ENCODE measurements around the gene SPNS3. TPM values are rescaled to one million over a fixed set of nuclear protein-coding genes. Genes with fewer than 3 reads are reported as not detected.

SPNS3 gene
- total and polyA plus RNA-seq, 4 experiments from 2014 or later, result 1.6 to 5.9 (median 3.4) TPM

- Mint-ChIP-seq H3K36me3 (peaks cover 0 to 7% of the 10 kb centered on the region in 2 donors), H3K9me3 (peaks cover 0 to 2% (median 0%) of the 10 kb centered on the region in 8 donors), H3K4me3 (peak overlapping the region in 1 of 8 donors; percentile 15), H3K27ac (no peak overlapping the region), H3K27me3 (no peaks in the 10 kb centered on the region), H3K4me1 (peaks cover 17 to 46% (median 32%) of the 10 kb centered on the region in 4 donors)
- no peak overlapping the region for H3K4me3 ChIP-seq (ENCODE audit: low read length in 2 of 2)
- POLR2A ChIA-PET (ENCODE audit: partially characterized antibody), result interaction anchor here (0.8 to 3.3 kb wide), 2 partner anchors 10 to 11 kb away, joined by 3 to 17 read pairs; partner anchors contain the start of gene SPNS2
- no peaks in the 10 kb centered on the region for H3K27me3 ChIP-seq (ENCODE audit: insufficient read depth, low read length)
- H3K9me3 ChIP-seq (ENCODE audit: control insufficient read depth in 1 of 2, low read length in 2 of 2), result no peaks in the 10 kb centered on the region
- H3K4me1 ChIP-seq (ENCODE audit: insufficient read depth, low read length), result peaks cover 30% of the 10 kb centered on the region
- intact Hi-C loops (cut with micrococcal nuclease), result no loop called here
- CTCF ChIA-PET (ENCODE audit: partially characterized antibody), result interaction anchor here (0.7 kb wide), 1 partner anchor 10 kb away, joined by 3 read pairs; the partner anchor contains the start of gene SPNS2
- no peaks in the 10 kb centered on the region for H3K36me3 ChIP-seq (ENCODE audit: insufficient read depth, low read length)
- no peak overlapping the region for H3K27ac ChIP-seq (ENCODE audit: low read depth, low read length)
- no peak for DNase-seq
Observed at GRCh38 chr17:4487820-4488716, 54.3 kb downstream of the SPNS3 start.

GRCh38 chr17:4488989-4489595, 55.4 kb downstream of the SPNS3 start:
- H3K4me3 ChIP-seq (ENCODE audit: low read length in 2 of 2), result no peak overlapping the region
- CTCF ChIA-PET (ENCODE audit: partially characterized antibody), result no interaction called here
- H3K27ac Mint-ChIP-seq, result no peak overlapping the region
- H3K9me3 ChIP-seq (ENCODE audit: control insufficient read depth in 1 of 2, low read length in 2 of 2), result no peaks in the 10 kb centered on the region
- no peak overlapping the region for H3K27ac ChIP-seq (ENCODE audit: low read depth, low read length)
- peaks cover 0 to 7% of the 10 kb centered on the region in 2 donors for H3K36me3 Mint-ChIP-seq
- no peaks in the 10 kb centered on the region for H3K27me3 Mint-ChIP-seq
- POLR2A ChIA-PET (ENCODE audit: partially characterized antibody), result no interaction called here
- H3K4me3 Mint-ChIP-seq, result no peak overlapping the region
- peaks cover 25% of the 10 kb centered on the region for H3K4me1 ChIP-seq (ENCODE audit: insufficient read depth, low read length)
- H3K9me3 Mint-ChIP-seq, result peaks cover 0 to 4% (median 0%) of the 10 kb centered on the region in 8 donors
- no peaks in the 10 kb centered on the region for H3K36me3 ChIP-seq (ENCODE audit: insufficient read depth, low read length)
- DNase-seq, result no peak
- peaks cover 14 to 42% (median 25%) of the 10 kb centered on the region in 4 donors for H3K4me1 Mint-ChIP-seq
- intact Hi-C loops (cut with micrococcal nuclease), result no loop called here
- no peaks in the 10 kb centered on the region for H3K27me3 ChIP-seq (ENCODE audit: insufficient read depth, low read length)

- ChIA-PET POLR2A (ENCODE audit: partially characterized antibody) (no interaction called here), CTCF (ENCODE audit: partially characterized antibody) (no interaction called here)
- no peak for DNase-seq
- Histone ChIP-seq H3K4me3 (ENCODE audit: low read length in 2 of 2) (no peak overlapping the region), H3K36me3 (ENCODE audit: insufficient read depth, low read length) (no peaks in the 10 kb centered on the region), H3K4me1 (ENCODE audit: insufficient read depth, low read length) (peaks cover 17% of the 10 kb centered on the region), H3K9me3 (ENCODE audit: control insufficient read depth in 1 of 2, low read length in 2 of 2) (no peaks in the 10 kb centered on the region), H3K27ac (ENCODE audit: low read depth, low read length) (no peak overlapping the region), H3K27me3 (ENCODE audit: insufficient read depth, low read length) (no peaks in the 10 kb centered on the region)
- H3K9me3 Mint-ChIP-seq, result peaks cover 0 to 4% (median 0%) of the 10 kb centered on the region in 8 donors
- no peak overlapping the region for H3K4me3 Mint-ChIP-seq
- intact Hi-C loops (cut with micrococcal nuclease), result no loop called here
- peak overlapping the region in 1 of 7 donors; percentile 47 for H3K27ac Mint-ChIP-seq
- H3K36me3 Mint-ChIP-seq, result peaks cover 0 to 5% of the 10 kb centered on the region in 2 donors
- peaks cover 9 to 35% (median 20%) of the 10 kb centered on the region in 4 donors for H3K4me1 Mint-ChIP-seq
- H3K27me3 Mint-ChIP-seq, result no peaks in the 10 kb centered on the region
Observed at GRCh38 chr17:4490109-4490591, 56.4 kb downstream of the SPNS3 start.

GRCh38 chr17:4490637-4491061, 56.9 kb downstream of the SPNS3 start:
- H3K27me3 Mint-ChIP-seq, result no peaks in the 10 kb centered on the region
- peaks cover 8 to 32% (median 17%) of the 10 kb centered on the region in 4 donors for H3K4me1 Mint-ChIP-seq
- no peaks in the 10 kb centered on the region for H3K9me3 ChIP-seq (ENCODE audit: control insufficient read depth in 1 of 2, low read length in 2 of 2)
- intact Hi-C loops (cut with micrococcal nuclease), result no loop called here
- no peaks in the 10 kb centered on the region for H3K36me3 ChIP-seq (ENCODE audit: insufficient read depth, low read length)
- H3K9me3 Mint-ChIP-seq, result peaks cover 0 to 4% (median 0%) of the 10 kb centered on the region in 8 donors
- H3K27ac ChIP-seq (ENCODE audit: low read depth, low read length), result no peak overlapping the region
- H3K4me1 ChIP-seq (ENCODE audit: insufficient read depth, low read length), result peaks cover 12% of the 10 kb centered on the region
- H3K4me3 Mint-ChIP-seq, result no peak overlapping the region
- no peak for DNase-seq
- H3K36me3 Mint-ChIP-seq, result peaks cover 0 to 5% of the 10 kb centered on the region in 2 donors
- ChIA-PET CTCF (ENCODE audit: partially characterized antibody) (interaction anchor here (0.6 kb wide), 1 partner anchor 10 kb away, joined by 3 read pairs; no protein-coding TSS in a partner anchor), POLR2A (ENCODE audit: partially characterized antibody) (no interaction called here)
- no peak overlapping the region for H3K27ac Mint-ChIP-seq
- no peaks in the 10 kb centered on the region for H3K27me3 ChIP-seq (ENCODE audit: insufficient read depth, low read length)
- H3K4me3 ChIP-seq (ENCODE audit: low read length in 2 of 2), result no peak overlapping the region

- H3K27ac ChIP-seq (ENCODE audit: low read depth, low read length), result no peak overlapping the region
- POLR2A ChIA-PET (ENCODE audit: partially characterized antibody), result no interaction called here
- H3K36me3 ChIP-seq (ENCODE audit: insufficient read depth, low read length), result no peaks in the 10 kb centered on the region
- Mint-ChIP-seq H3K9me3 (peaks cover 0 to 4% (median 0%) of the 10 kb centered on the region in 8 donors), H3K4me1 (peaks cover 0 to 12% (median 4%) of the 10 kb centered on the region in 4 donors), H3K36me3 (no peaks in the 10 kb centered on the region), H3K4me3 (no peak overlapping the region), H3K27me3 (no peaks in the 10 kb centered on the region), H3K27ac (peak overlapping the region in 1 of 7 donors; percentile 51)
- no peaks in the 10 kb centered on the region for H3K4me1 ChIP-seq (ENCODE audit: insufficient read depth, low read length)
- H3K9me3 ChIP-seq (ENCODE audit: control insufficient read depth in 1 of 2, low read length in 2 of 2), result no peaks in the 10 kb centered on the region
- DNase-seq, result peak in 2 of 5 donors; percentile 16 to 26
- no peaks in the 10 kb centered on the region for H3K27me3 ChIP-seq (ENCODE audit: insufficient read depth, low read length)
- no peak overlapping the region for H3K4me3 ChIP-seq (ENCODE audit: low read length in 2 of 2)
- intact Hi-C loops (cut with micrococcal nuclease), result no loop called here
- CTCF ChIA-PET (ENCODE audit: partially characterized antibody), result no interaction called here
Observed at GRCh38 chr17:4492721-4493561, 59.2 kb downstream of the SPNS3 start.

- Mint-ChIP-seq H3K27me3 (peaks cover 11 to 17% of the 10 kb centered on the region in 2 donors), H3K36me3 (no peaks in the 10 kb centered on the region), H3K4me3 (peak overlapping the region in 7 of 8 donors; percentile 33 to 69 (median 41)), H3K4me1 (peaks cover 12 to 36% (median 19%) of the 10 kb centered on the region in 4 donors), H3K27ac (no peak overlapping the region), H3K9me3 (peaks cover 0 to 2% (median 0%) of the 10 kb centered on the region in 8 donors)
- no peaks in the 10 kb centered on the region for H3K36me3 ChIP-seq (ENCODE audit: insufficient read depth, low read length)
- intact Hi-C loops (cut with micrococcal nuclease), result no loop called here
- H3K27ac ChIP-seq (ENCODE audit: low read depth, low read length), result no peak overlapping the region
- H3K4me3 ChIP-seq (ENCODE audit: low read length in 2 of 2), result no peak overlapping the region
- ChIA-PET POLR2A (ENCODE audit: partially characterized antibody) (interaction anchor here (2.0 kb wide), 1 partner anchor 11 kb away, joined by 8 read pairs; no protein-coding TSS in a partner anchor), CTCF (ENCODE audit: partially characterized antibody) (interaction anchor here (1.0 to 1.5 kb wide), 2 partner anchors 13 to 76 kb away, joined by 3 to 4 read pairs; no protein-coding TSS in a partner anchor)
- H3K9me3 ChIP-seq (ENCODE audit: control insufficient read depth in 1 of 2, low read length in 2 of 2), result no peaks in the 10 kb centered on the region
- H3K4me1 ChIP-seq (ENCODE audit: insufficient read depth, low read length), result peaks cover 23% of the 10 kb centered on the region
- DNase-seq, result no peak
- peaks cover 19% of the 10 kb centered on the region for H3K27me3 ChIP-seq (ENCODE audit: insufficient read depth, low read length)
Observed at GRCh38 chr17:4497101-4497824, 63.5 kb downstream of the SPNS3 start.

All from CD4-positive, alpha-beta memory T cell (primary cell).